GM18951 (cell line): Measurements from ENCODE around the gene ABHD17B.

Source experiments
- POLR2A ChIP-seq: IDR thresholded peaks from 4 replicates; pipeline ENCODE4 v1.6.1; 2011; ENCODE audit warnings: mild to moderate bottlenecking; ENCODE audit not compliant: insufficient read length, insufficient read depth; ENCODE audit errors: extremely low read depth
- in situ Hi-C: fragments of 300-500 bp; cut with MboI; formaldehyde crosslinking; loops from one replicate; pipeline ENCODE4 v1.12.0; 2022; ENCODE audit warnings: low sequenced_read_pairs, mixed read lengths, inconsistent platforms; ENCODE audit not compliant: unreplicated experiment

The ABHD17B gene

GRCh38 chr9:71928806-71929205 lies 17.8 kb upstream of the ABHD17B start:
- TF ChIP-seq POLR2A: no peak
- in situ Hi-C loops: no loop called here

GRCh38 chr9:71928376-71928775 lies 17.4 kb upstream of the ABHD17B start:
- in situ Hi-C loops: no loop called here
- TF ChIP-seq POLR2A: no peak

- TF ChIP-seq POLR2A: no peak
Observed at GRCh38 chr9:71925834-71926233, 14.8 kb upstream of the ABHD17B start.

GRCh38 chr9:71924576-71924975 lies 13.6 kb upstream of the ABHD17B start:
- in situ Hi-C loops: no loop called here
- no peak for TF ChIP-seq POLR2A

More at GRCh38 chr9:71925834-71926233, 14.8 kb upstream of the ABHD17B start:
- in situ Hi-C loops: no loop called here

GRCh38 chr9:71921190-71921814 lies 10.3 kb upstream of the ABHD17B start:
- in situ Hi-C loops: no loop called here
- no peak for TF ChIP-seq POLR2A

GRCh38 chr9:71920456-71921189 lies 9.6 kb upstream of the ABHD17B start:
- no peak for TF ChIP-seq POLR2A
- in situ Hi-C loops: no loop called here

GRCh38 chr9:71918419-71918818 lies 7.4 kb upstream of the ABHD17B start:
- in situ Hi-C loops: no loop called here
- no peak for TF ChIP-seq POLR2A

- in situ Hi-C loops: no loop called here
- no peak for TF ChIP-seq POLR2A
Observed at GRCh38 chr9:71916834-71917534, 6.0 kb upstream of the ABHD17B start.

- TF ChIP-seq POLR2A: no peak
- in situ Hi-C loops: no loop called here
Observed at GRCh38 chr9:71915495-71915894, 4.5 kb upstream of the ABHD17B start.

- TF ChIP-seq POLR2A: no peak
- in situ Hi-C loops: no loop called here
Observed at GRCh38 chr9:71911908-71912335, 929 bp upstream of the ABHD17B start.

- in situ Hi-C loops: no loop called here
- TF ChIP-seq POLR2A: no peak
Observed at GRCh38 chr9:71910650-71911060, 338 bp downstream of the ABHD17B start.

GRCh38 chr9:71909887-71910649 lies 925 bp downstream of the ABHD17B start:
- in situ Hi-C loops: loop anchor here (5.0 kb wide), 1 partner anchor 38 kb away; no protein-coding TSS in a partner anchor
- TF ChIP-seq POLR2A: no peak

- in situ Hi-C loops: loop anchor here (5.0 kb wide), 1 partner anchor 37 kb away; no protein-coding TSS in a partner anchor
- no peak for TF ChIP-seq POLR2A
Observed at GRCh38 chr9:71908825-71909224, 2.2 kb downstream of the ABHD17B start.
